HG02938 (cell line): Measurements from ENCODE around the gene LAIR1.

Source experiments
- ATAC-seq: cut with Tn5 transposase; IDR thresholded peaks from one replicate; pipeline ENCODE4 v1.9.1; 2021; ENCODE audit warnings: mild to moderate bottlenecking, moderate library complexity; ENCODE audit not compliant: unreplicated experiment

Gene LAIR1

DNA sequence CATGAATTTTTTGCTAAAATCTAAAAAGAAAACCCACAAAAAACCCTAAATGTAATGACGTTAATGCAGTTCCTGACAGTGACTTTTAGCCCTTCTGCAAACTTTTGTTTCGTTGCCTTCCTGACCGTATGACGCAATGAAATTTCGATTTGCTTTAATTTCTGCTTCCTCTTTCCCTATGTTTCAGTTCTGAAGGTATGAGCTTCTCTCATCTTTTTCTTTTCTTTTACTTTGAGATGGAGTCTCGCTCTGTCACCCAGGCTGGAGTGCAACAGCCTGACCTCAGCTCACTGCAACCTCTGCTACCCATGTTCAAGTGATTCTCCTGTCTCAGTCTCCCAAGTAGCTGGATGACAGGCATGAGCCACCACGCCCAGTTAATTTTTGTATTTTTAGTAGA, 45.7 kb downstream of the LAIR1 start:
- no peak for ATAC-seq

DNA sequence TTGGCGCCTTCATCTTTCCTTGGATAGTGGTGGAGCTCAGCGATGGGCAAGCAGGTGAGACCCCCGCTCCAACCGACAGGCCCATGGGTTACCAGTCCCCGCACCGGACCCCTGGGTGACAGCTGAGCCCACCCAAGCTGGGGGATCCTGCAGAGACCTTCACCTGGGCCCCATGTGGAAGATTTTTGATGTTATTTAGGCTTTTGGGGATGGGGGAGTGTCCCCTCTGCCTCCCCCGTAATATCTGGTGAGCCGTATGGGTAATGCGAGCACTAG, 46.8 kb downstream of the LAIR1 start:
- no peak for ATAC-seq

DNA sequence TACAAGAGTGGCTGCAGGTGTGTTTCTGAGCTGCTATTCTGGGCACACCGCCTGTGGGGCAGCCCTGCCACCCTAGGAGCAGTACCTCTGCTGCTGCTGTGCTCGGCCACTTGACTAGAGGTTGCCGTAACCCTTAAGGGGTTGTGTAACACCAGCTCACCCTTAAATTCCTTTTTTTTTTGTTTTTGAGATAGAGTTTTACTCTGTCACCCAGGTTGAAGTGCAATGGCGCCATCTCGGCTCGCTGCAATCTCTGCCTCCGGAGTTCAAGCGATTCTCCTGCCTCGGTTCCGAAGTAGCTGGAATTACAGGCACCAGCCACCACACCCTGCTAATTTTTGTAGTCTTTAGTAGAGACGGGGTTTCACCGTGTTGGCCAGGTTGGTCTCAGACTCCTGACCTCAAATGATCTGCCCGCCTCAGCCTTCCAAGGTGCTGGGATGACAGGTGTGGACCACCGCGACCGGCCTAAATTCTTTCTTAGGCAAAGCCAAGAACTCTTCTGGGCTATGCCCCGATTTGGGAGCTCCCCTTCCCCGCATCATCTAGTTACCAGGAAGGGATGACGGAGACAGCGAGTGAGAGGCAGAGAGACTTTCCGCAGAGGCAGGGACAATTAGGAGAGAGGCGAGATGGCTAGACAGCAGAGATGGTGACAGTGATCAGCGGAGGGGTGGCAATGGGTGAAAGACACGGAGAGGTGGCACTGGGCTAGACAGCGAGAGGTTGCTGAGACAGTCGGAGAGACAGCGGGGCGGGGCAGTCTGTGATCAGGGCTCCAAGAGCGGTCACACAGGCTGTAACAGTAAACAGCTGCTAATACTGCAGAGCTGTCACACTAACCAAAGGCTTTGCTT, 47.4 kb downstream of the LAIR1 start:
- ATAC-seq: no peak

DNA sequence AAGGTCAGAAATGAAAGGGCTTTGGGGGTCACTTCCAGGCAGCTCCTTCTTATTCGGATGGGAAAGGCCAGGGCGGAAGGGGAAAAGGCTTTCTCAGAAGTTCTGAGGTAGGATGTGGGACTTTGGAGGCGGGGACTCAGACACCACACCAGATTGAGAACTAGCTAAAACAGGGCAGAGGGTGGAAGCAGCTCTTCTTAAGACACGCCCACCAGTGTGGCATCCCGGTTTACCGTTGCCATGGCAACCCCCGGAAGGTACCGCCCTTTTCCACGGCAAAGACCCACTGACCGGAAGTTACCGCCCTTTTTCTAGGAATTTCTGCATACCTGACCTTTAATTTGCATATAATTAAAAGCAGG, 48.0 kb downstream of the LAIR1 start:
- no peak for ATAC-seq

- no peak for ATAC-seq
Observed at GRCh38 chr19:54315956-54316355, 48.8 kb downstream of the LAIR1 start.

DNA sequence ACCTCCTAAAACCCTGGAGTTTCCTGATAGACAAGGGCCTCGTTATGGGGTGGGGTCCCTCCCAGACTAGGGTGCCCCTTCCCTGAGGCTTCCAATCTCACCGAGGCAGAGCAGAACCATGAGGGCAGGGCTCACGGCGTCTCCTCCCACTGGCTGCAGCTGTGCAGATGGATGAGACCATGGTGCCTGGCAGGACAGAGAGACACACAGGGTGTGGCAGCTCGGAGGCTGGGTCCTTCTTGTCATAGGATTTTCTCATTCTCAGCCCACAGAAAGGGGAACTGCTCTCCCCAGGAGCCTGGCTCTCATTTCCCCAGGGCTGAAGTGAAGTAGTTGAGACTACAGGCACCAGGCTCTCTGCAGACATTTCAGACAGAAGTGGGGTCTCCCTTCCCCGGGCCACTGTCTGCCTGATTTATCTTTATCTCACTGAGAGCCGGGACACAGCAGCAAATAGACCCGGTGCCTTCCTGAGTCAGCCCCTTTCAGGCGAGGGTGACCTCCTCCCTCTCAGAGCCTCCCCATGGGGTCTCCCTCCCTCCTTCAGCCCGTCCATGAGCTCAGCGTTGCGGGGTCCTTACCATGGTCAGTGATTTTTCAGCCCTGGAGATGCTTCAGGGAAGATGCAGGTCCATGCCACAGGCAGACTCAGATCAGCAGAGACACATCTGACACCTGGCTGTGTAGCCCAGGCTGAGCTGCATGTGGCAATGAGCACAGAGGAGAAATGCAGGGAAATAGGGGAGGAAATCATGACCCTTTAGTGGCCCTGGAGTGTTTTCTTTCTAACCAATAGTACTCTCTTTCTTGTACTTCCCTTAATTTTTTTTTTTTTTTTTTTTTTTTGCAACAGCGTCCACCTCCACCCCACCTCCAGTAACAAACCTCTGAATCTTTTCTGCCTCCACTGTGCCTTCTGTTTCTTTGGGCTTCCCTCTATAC, 52.0 kb downstream of the LAIR1 start, which contains the start of gene LILRA5:
TSS of gene LILRA5 (minus strand) at position 731 of the 942 bp plus-strand sequence. CDS start at position 584, 147 bp downstream.
- no peak for ATAC-seq

GRCh38 chr19:54312011-54312410, 52.7 kb downstream of the LAIR1 start:
- ATAC-seq: no peak

DNA sequence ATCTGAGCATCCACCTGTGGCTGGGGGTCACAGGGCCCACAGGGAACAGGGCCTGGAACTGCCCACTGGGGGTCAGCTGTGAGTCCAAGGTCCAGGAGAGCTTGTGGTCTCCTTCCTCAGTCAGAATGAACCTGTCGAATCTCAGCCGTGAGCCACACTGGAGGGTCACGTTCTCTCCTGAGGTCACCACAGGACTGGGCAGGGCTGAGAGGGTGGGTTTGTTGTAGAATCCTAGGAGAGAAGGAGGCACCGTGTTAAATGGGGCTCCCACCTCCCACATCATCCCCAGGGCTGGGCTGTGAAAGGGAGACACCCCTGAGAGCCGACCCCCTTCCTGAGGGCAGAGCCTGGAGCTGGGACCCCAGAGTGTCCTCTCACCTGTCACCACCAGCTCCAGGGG, 53.2 kb downstream of the LAIR1 start:
- no peak for ATAC-seq

DNA sequence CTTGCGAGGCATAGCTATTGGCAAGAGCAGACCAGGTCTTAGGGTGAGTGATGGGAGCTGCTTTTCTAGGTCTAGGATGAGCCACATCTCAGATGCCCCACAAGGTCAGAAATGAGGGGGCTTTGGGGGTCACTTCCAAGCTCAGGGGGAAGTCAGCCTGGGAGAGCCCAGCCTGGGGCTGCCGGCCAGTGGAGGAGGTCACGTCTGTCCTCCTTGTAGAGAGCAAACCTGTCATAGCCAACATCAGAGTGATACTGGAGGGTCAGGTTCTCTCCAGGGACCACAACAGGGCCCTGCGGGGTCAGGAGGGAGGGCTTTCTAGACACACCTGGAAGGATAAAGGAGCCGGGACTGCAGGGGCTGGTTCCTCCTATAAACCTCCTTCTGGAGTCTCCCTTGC, 54.2 kb downstream of the LAIR1 start:
- ATAC-seq: no peak

- no peak for ATAC-seq
Observed at GRCh38 chr19:54309811-54310210, 54.9 kb downstream of the LAIR1 start.

DNA sequence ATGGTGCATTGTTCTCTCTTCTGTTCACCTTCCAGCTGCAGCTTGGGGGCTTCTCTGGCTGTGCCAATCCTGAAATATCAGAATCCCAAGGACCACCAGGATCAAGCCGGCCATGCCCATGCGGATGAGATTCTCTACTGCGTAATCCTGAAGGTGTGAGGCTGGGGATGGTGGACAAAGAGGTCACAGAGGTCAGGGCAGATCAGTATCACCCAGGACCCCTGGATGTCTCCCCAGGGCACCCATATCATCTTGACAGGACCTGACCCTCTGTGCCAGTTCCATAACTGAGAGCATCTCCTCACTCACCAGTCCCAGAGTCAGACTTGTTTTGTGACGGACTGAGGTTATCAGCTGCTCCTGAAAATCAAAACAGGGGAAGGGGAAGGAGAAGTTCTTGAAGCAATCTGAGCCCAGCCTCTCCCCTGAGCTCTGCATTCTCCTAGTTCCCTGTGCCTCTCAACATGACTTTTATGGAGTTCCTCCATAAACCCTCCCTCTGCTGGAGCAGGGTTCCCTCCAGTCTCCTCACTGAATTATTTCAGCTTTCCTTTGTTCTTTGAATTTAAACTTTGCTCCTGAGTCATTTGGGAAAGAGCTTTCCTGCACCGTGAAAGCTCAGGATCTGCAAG, 57.2 kb downstream of the LAIR1 start:
- ATAC-seq: no peak

DNA sequence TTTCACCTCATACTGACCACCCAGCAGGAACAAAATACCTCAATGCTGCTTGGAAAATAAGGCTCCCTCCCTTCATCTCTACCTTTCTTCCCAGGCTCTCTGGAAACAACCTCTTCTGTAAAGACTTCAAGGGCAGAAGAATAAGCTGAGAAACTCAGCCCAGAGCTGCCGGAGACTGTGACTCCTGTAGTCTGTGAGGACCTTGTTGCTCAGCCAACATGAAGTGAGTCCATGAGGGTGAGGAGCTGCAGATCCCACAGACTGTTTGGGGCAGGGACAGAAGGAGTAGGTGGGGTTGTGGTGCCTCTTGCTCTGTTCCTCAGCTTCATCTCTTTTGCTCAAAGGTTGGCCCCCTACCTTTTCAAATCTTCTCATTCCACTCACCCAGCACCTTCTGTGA, 59.6 kb downstream of the LAIR1 start:
- no peak for ATAC-seq

GRCh38 chr19:54302257-54302656, 62.5 kb downstream of the LAIR1 start:
- no peak for ATAC-seq
